HepG2 (cell line): ENCODE results near the gene SYNJ2. TPM values are rescaled to one million over a fixed set of nuclear protein-coding genes. Genes with fewer than 3 reads are reported as not detected.

Experiments
- FLYWCH1 ChIP-seq: sonication (generic); formaldehyde crosslinking; IDR thresholded peaks from 2 replicates; pipeline ENCODE4 v1.8.1; 2023; ENCODE audit warnings: mild to moderate bottlenecking, missing genetic modification reagents
- FOXJ3 ChIP-seq: sonication (generic); formaldehyde crosslinking; IDR thresholded peaks from 2 replicates; pipeline ENCODE4 v1.4.0; 2020; ENCODE audit warnings: missing genetic modification reagents, mild to moderate bottlenecking, borderline replicate concordance
- IKZF4 ChIP-seq: sonication (generic); formaldehyde crosslinking; IDR thresholded peaks from 2 replicates; pipeline ENCODE4 v1.5.1; 2020; ENCODE audit warnings: borderline replicate concordance, mild to moderate bottlenecking, low read depth, missing genetic modification reagents; ENCODE audit errors: not compliant biosample characterization
- NRL ChIP-seq: sonication (generic); formaldehyde crosslinking; IDR thresholded peaks from 2 replicates; pipeline ENCODE4 v1.5.0; 2020; ENCODE audit warnings: missing genetic modification reagents, mild to moderate bottlenecking, moderate library complexity, borderline replicate concordance
- RELA ChIP-seq: sonication (generic); formaldehyde crosslinking; IDR thresholded peaks from 2 replicates; pipeline ENCODE4 v1.4.0; 2020; ENCODE audit warnings: missing genetic modification reagents
- SALL1 ChIP-seq: sonication (generic); formaldehyde crosslinking; IDR thresholded peaks from 2 replicates; pipeline ENCODE4 v1.8.0; 2022; ENCODE audit warnings: mild to moderate bottlenecking, missing genetic modification reagents
- SETDB1 ChIP-seq: sonication (generic); formaldehyde crosslinking; IDR thresholded peaks from 2 replicates; pipeline ENCODE4 v1.5.1; 2020; ENCODE audit warnings: missing genetic modification reagents, mild to moderate bottlenecking, borderline replicate concordance
- SIX1 ChIP-seq: sonication (generic); formaldehyde crosslinking; IDR thresholded peaks from 2 replicates; pipeline ENCODE4 v1.4.0; 2020; ENCODE audit warnings: missing genetic modification reagents, borderline replicate concordance
- SNRNP70 ChIP-seq: fragments of 200-400 bp; formaldehyde crosslinking; IDR thresholded peaks from 2 replicates; pipeline ENCODE4 v1.6.1; 2017; ENCODE audit warnings: mild to moderate bottlenecking, low read depth, low read length, moderate library complexity
- TBP ChIP-seq: sonication (generic); formaldehyde crosslinking; IDR thresholded peaks from 2 replicates; pipeline ENCODE4 v1.5.0; 2020; ENCODE audit warnings: missing genetic modification reagents
- TP53 ChIP-seq: sonication (generic); formaldehyde crosslinking; conservative IDR thresholded peaks from 2 replicates; pipeline ENCODE4 v1.4.0; 2020; ENCODE audit warnings: missing genetic modification reagents
- USF2 ChIP-seq, 2 experiments: sonication (generic) in 1 of 2; formaldehyde crosslinking in 1 of 2; IDR thresholded peaks; 2 replicates each; pipeline versions ENCODE4 v1.5.1 to v1.6.1; 2011 to 2020; ENCODE audit warnings: borderline replicate concordance in 1 of 2, low read depth in 1 of 2, low read length in 1 of 2, mild to moderate bottlenecking in 1 of 2, missing genetic modification reagents in 1 of 2, moderate library complexity in 1 of 2
- ZBTB7A ChIP-seq: sonication (generic); formaldehyde crosslinking; IDR thresholded peaks from 2 replicates; pipeline ENCODE4 v1.8.0; 2022; ENCODE audit warnings: mild to moderate bottlenecking, missing genetic modification reagents
- ZHX2 ChIP-seq, 2 experiments: sonication (generic) in 1 of 2; formaldehyde crosslinking in 1 of 2; IDR thresholded peaks; 2 replicates each; pipeline versions ENCODE4 v1.6.1 to v1.9.0; 2014 to 2022; ENCODE audit warnings: antibody characterized with exemption in 1 of 2, borderline replicate concordance in 1 of 2, inconsistent platforms in 1 of 2, low read depth in 1 of 2, missing genetic modification reagents in 1 of 2
- ZNF552 ChIP-seq: sonication (generic); formaldehyde crosslinking; IDR thresholded peaks from 2 replicates; pipeline ENCODE4 v1.9.0; 2022; ENCODE audit warnings: missing genetic modification reagents, mild to moderate bottlenecking, borderline replicate concordance
- ZNF788 ChIP-seq: sonication (generic); formaldehyde crosslinking; IDR thresholded peaks from 2 replicates; pipeline ENCODE4 v1.5.0; 2020; ENCODE audit warnings: mild to moderate bottlenecking, missing genetic modification reagents, borderline replicate concordance
- polyA plus RNA-seq, 8 experiments: library from polyadenylated mRNA; depleted of rRNA in 3 of 8; stranded (reverse) in 7 of 8; unstranded in 1 of 8; fragments of >200 nt; fragmentation: Illumina TruSeq in 4 of 8; extraction: Trizol in 4 of 8; gene quantifications; 2 replicates each; pipeline versions ENCODE4 v1.2.1 to v1.2.3, GENCODE V29; 2011 to 2016; ENCODE audit warnings: low read depth in 4 of 8, missing spikeins in 1 of 8, mixed read lengths in 1 of 8; ENCODE audit not compliant: insufficient read depth in 1 of 8
- total RNA-seq, 5 experiments: library from RNA; depleted of rRNA; stranded (reverse); fragments of >200 nt; fragmentation: Illumina TruSeq; extraction: Trizol; gene quantifications; 2 replicates each; pipeline ENCODE4 v1.2.3, GENCODE V29; 2016; ENCODE audit warnings: low read depth in 1 of 5
- TF ChIP-seq, protein P1 (sequence below): sonication (generic); formaldehyde crosslinking; conservative IDR thresholded peaks from 2 replicates; pipeline ENCODE4 v1.8.1; 2023; ENCODE audit warnings: missing genetic modification reagents
- TF ChIP-seq, protein P2 (sequence below): sonication (generic); formaldehyde crosslinking; IDR thresholded peaks from 2 replicates; pipeline ENCODE4 v1.4.0; 2020; ENCODE audit warnings: missing genetic modification reagents; ENCODE audit errors: not compliant biosample characterization

The SYNJ2 gene
- total and polyA plus RNA-seq, 2 of the 13 experiments (the other 11 are each of a cell fraction or from before 2014, with no cell fraction given): 39.1 to 57.6 TPM

- TF ChIP-seq, protein P1, sequence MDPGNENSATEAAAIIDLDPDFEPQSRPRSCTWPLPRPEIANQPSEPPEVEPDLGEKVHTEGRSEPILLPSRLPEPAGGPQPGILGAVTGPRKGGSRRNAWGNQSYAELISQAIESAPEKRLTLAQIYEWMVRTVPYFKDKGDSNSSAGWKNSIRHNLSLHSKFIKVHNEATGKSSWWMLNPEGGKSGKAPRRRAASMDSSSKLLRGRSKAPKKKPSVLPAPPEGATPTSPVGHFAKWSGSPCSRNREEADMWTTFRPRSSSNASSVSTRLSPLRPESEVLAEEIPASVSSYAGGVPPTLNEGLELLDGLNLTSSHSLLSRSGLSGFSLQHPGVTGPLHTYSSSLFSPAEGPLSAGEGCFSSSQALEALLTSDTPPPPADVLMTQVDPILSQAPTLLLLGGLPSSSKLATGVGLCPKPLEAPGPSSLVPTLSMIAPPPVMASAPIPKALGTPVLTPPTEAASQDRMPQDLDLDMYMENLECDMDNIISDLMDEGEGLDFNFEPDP (CRISPR knock-in tag): no peak
- TF ChIP-seq ZBTB7A (CRISPR knock-in tag) (0 out of 2 replicates have a peak, but pooled peaks have one; percentile 45), FOXJ3 (CRISPR knock-in tag) (no peak), FLYWCH1 (CRISPR knock-in tag) (peak; percentile 51; the same call in 1 of the 2 replicates), ZNF552 (no peak), SALL1 (CRISPR knock-in tag) (peak; percentile 19; the same call in 1 of the 2 replicates), ZHX2 (IDR thresholded peaks at IDR 0.05; ENCODE audit: low read depth) (no peak), ZHX2 (CRISPR knock-in tag; IDR thresholded peaks at IDR 0.05; ENCODE audit: borderline replicate concordance) (0 out of 2 replicates have a peak, but pooled peaks have one; percentile 34), SIX1 (CRISPR knock-in tag) (peak; percentile 48; the same call in 1 of the 2 replicates), SETDB1 (CRISPR knock-in tag) (no peak), IKZF4 (CRISPR knock-in tag) (no peak), RELA (no peak), NRL (CRISPR knock-in tag) (peak; percentile 31; the same call in 1 of the 2 replicates), SNRNP70 (no peak), ZNF788 (peak; percentile 17; the same call in 1 of the 2 replicates), TBP (CRISPR knock-in tag) (no peak), TP53 (CRISPR knock-in tag) (peak; percentile 61; the same call in 1 of the 2 replicates), USF2 (IDR thresholded peaks at IDR 0.05; ENCODE audit: low read depth, low read length) (no peak), USF2 (CRISPR knock-in tag; IDR thresholded peaks at IDR 0.05; ENCODE audit: borderline replicate concordance) (no peak)
- TF ChIP-seq, protein P2, sequence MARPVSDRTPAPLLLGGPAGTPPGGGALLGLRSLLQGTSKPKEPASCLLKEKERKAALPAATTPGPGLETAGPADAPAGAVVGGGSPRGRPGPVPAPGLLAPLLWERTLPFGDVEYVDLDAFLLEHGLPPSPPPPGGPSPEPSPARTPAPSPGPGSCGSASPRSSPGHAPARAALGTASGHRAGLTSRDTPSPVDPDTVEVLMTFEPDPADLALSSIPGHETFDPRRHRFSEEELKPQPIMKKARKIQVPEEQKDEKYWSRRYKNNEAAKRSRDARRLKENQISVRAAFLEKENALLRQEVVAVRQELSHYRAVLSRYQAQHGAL (CRISPR knock-in tag): peak; percentile 66
Measured at GRCh38 chr6:157953580-157954091, 28.0 kb upstream of the SYNJ2 start (continued).
